Measurements from ENCODE around the gene RSPRY1. TPM values are rescaled to one million over a fixed set of nuclear protein-coding genes. Genes with fewer than 3 reads are reported as not detected.

Gene RSPRY1
- polyA plus RNA-seq, 1 of the 3 experiments (the other 2 are of a cell fraction) = 16.6 TPM

DNA sequence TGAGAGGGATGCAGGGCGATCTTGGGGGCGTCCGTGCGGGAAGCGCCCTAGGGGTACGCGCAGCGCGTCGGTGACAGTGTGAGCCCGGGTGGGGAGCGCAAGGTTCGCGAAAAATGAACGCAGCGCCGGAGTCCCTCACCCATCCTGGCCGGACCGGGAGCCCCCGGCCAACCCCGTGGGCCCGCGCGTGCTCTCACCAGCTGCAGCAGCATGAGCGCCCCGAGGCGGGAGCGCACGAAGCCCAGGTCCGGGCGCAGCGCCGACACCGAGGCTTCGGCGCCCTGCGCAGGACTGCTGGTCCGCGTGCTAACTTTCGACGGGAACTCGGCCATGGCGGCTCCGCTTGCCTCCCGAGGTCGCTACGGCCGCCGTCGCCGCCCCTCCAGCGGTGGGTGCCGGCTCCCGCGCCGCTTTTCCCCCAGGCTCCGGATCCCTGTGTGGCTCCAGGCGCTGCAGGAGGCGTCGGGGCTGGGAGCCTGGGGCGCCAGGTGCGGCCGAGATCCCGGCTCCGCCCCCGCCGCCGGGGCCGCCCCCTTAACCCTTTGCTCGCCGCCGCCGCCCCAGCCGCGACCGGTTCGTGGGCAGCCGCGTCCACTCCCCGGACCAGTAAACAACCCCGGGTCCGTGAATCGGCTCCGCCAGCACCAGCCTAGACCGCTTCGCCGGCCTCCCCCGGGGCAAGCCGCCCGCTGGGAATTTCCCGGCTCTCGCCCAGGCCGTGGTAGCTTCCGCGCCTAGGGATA is 98.3 kb downstream of the RSPRY1 start, which contains the start of gene PLLP:
Gene PLLP (minus strand): TSS at position 464 of the 743 bp plus-strand sequence. CDS start 132 bp downstream, at position 332.
- WGBS (ENCODE audit: low lambda C conversion rate) = 27% methylated on average over 25 of the region's 95 CpGs
- Histone ChIP-seq H3K4me1 (ENCODE audit: control insufficient read depth in 1 of 2, insufficient read depth in 2 of 2, low read depth in 1 of 2, low read length in 1 of 2) (peaks cover 0 to 5% of the 10 kb centered on the region in 2 experiments; a peak in 1 of 4 replicates), H3K36me3 (replicated peaks in 1 of 2; ENCODE audit: control insufficient read depth in 1 of 2, insufficient read depth in 2 of 2, low read length in 1 of 2) (no peaks in the 10 kb centered on the region), H3K4me3 (ENCODE audit: low read depth in 2 of 2, low read length in 1 of 2) (peak within 1 kb of the TSS; percentile 49 to 61), H2AFZ (ENCODE audit: low read depth) (peak within 1 kb of the TSS; percentile 96), H3F3A (replicated peaks; ENCODE audit: insufficient read depth) (peaks cover 4% of the 10 kb centered on the region), H3K27me3 (ENCODE audit: insufficient read depth) (no peaks in the 10 kb centered on the region), H4K20me1 (ENCODE audit: insufficient read depth) (no peaks in the 10 kb centered on the region), H3K9ac (peak within 1 kb of the TSS; percentile 51; the same call in 1 of the 2 replicates), H3K9me2 (no peaks in the 10 kb centered on the region), H3K9me3 (no peaks in the 10 kb centered on the region), H3K27ac (ENCODE audit: low read depth in 2 of 2, low read length in 1 of 2) (no peak within 1 kb of the TSS), H3K79me2 (ENCODE audit: insufficient read depth) (no peaks in the 10 kb centered on the region), H3K4me2 (peak within 1 kb of the TSS; percentile 82)
- DNase-seq = peak; percentile 90
- TF ChIP-seq, protein P1, sequence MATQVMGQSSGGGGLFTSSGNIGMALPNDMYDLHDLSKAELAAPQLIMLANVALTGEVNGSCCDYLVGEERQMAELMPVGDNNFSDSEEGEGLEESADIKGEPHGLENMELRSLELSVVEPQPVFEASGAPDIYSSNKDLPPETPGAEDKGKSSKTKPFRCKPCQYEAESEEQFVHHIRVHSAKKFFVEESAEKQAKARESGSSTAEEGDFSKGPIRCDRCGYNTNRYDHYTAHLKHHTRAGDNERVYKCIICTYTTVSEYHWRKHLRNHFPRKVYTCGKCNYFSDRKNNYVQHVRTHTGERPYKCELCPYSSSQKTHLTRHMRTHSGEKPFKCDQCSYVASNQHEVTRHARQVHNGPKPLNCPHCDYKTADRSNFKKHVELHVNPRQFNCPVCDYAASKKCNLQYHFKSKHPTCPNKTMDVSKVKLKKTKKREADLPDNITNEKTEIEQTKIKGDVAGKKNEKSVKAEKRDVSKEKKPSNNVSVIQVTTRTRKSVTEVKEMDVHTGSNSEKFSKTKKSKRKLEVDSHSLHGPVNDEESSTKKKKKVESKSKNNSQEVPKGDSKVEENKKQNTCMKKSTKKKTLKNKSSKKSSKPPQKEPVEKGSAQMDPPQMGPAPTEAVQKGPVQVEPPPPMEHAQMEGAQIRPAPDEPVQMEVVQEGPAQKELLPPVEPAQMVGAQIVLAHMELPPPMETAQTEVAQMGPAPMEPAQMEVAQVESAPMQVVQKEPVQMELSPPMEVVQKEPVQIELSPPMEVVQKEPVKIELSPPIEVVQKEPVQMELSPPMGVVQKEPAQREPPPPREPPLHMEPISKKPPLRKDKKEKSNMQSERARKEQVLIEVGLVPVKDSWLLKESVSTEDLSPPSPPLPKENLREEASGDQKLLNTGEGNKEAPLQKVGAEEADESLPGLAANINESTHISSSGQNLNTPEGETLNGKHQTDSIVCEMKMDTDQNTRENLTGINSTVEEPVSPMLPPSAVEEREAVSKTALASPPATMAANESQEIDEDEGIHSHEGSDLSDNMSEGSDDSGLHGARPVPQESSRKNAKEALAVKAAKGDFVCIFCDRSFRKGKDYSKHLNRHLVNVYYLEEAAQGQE (IDR thresholded peaks at IDR 0.05; ENCODE audit: low read depth, low read length) = no peak
- TF ChIP-seq GABPA (IDR thresholded peaks at IDR 0.05; ENCODE audit: low read depth) (no peak), EZH2phosphoT487 (IDR thresholded peaks at IDR 0.05; ENCODE audit: borderline replicate concordance, low read depth) (no peak), MXI1 (IDR thresholded peaks at IDR 0.05; ENCODE audit: low read depth, low read length) (no peak), TAF1 (IDR thresholded peaks at IDR 0.05; ENCODE audit: borderline replicate concordance, low read depth, low read length) (no peak), FOXJ3 (CRISPR knock-in tag; IDR thresholded peaks at IDR 0.05) (no peak), CHD2 (IDR thresholded peaks at IDR 0.05; ENCODE audit: low read length, partially characterized antibody) (no peak), NRF1 (IDR thresholded peaks at IDR 0.05; ENCODE audit: low read depth, low read length) (peak; percentile 29; the same call in 1 of the 2 replicates), JUND (IDR thresholded peaks at IDR 0.05) (no peak), RCOR1 (IDR thresholded peaks at IDR 0.05; ENCODE audit: low read length) (no peak)
- TF ChIP-seq, protein P2, sequence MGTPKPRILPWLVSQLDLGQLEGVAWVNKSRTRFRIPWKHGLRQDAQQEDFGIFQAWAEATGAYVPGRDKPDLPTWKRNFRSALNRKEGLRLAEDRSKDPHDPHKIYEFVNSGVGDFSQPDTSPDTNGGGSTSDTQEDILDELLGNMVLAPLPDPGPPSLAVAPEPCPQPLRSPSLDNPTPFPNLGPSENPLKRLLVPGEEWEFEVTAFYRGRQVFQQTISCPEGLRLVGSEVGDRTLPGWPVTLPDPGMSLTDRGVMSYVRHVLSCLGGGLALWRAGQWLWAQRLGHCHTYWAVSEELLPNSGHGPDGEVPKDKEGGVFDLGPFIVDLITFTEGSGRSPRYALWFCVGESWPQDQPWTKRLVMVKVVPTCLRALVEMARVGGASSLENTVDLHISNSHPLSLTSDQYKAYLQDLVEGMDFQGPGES (IDR thresholded peaks at IDR 0.05; ENCODE audit: low read depth, low read length) = no peak
- TF ChIP-seq, protein P3, sequence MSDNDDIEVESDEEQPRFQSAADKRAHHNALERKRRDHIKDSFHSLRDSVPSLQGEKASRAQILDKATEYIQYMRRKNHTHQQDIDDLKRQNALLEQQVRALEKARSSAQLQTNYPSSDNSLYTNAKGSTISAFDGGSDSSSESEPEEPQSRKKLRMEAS (IDR thresholded peaks at IDR 0.05; ENCODE audit: low read depth) = peak; percentile 83
- ChIA-PET CTCF (interaction anchor here (0.6 to 1.2 kb wide), 3 partner anchors 11 to 265 kb away, joined by 3 read pairs; partner anchors contain the start of gene ARL2BP), POLR2A (interaction anchor here (0.7 kb wide), 1 partner anchor 90 kb away, joined by 3 read pairs; no protein-coding TSS in a partner anchor)

Data from SK-N-SH (cell line).